C4-2B (cell line): Measurements from ENCODE around the gene CDKN2AIP.

Experiments used
- CTCF ChIP-seq: fragments of 450-650 bp; conservative IDR thresholded peaks from 2 replicates; pipeline ENCODE4 v1.5.1; 2017; ENCODE audit warnings: mild to moderate bottlenecking
- ZFX ChIP-seq: fragments of 450-650 bp; IDR thresholded peaks from 2 replicates; pipeline ENCODE4 v1.6.1; 2017

DNA sequence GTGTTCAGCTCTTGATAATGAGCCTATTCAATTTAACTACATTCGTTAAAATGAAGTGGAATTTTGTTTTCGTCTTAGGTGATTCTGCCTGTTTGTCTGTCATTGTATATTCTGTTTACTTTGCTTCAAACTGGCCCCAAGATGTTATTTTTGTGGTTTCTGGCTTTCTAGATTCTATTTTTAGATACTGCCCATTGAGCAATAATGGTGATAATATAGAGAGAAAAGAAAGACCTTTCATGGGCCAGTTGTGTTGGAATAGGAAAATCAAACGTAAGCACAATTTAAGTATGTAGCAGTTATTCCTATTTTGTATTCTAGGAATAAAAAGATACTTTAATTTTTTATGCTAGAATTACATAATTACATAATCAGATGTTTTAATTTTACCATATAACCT is 4.0 kb downstream of the CDKN2AIP start:
- TF ChIP-seq CTCF (no peak), ZFX (no peak)
